ENCODE results near the gene DNAH12.

- no peak for TF ChIP-seq CTCF (IDR thresholded peaks at IDR 0.05)
- no peak for TF ChIP-seq POLR2A (IDR thresholded peaks at IDR 0.05)
- no peak for TF ChIP-seq POLR2AphosphoS5 (IDR thresholded peaks at IDR 0.05)
These were observed 152.4 kb downstream of the DNAH12 start for GRCh38 chr3:57391767-57392166.
